Prostate gland (tissue), 2 donors: ENCODE measurements around the gene ARAP3.

ENCODE experiments used
- POLR2A ChIP-seq: fragments of 450-650 bp; IDR thresholded peaks from one replicate; pipeline ENCODE4 v1.6.1; 2016; ENCODE audit warnings: antibody characterized with exemption, mild to moderate bottlenecking
- TF ChIP-seq, protein P1 (sequence below), 4 experiments: fragments of 200-600 bp in 2 of 4; fragments of 450-650 bp in 2 of 4; sonication (generic) in 2 of 4; IDR thresholded peaks; 1 replicate in 3 of 4; 2 replicates in 1 of 4; pipeline ENCODE4 v1.5.1; 2016 to 2019; ENCODE audit warnings: antibody characterized with exemption in 4 of 4, mild to moderate bottlenecking in 2 of 4, moderate library complexity in 2 of 4

DNA sequence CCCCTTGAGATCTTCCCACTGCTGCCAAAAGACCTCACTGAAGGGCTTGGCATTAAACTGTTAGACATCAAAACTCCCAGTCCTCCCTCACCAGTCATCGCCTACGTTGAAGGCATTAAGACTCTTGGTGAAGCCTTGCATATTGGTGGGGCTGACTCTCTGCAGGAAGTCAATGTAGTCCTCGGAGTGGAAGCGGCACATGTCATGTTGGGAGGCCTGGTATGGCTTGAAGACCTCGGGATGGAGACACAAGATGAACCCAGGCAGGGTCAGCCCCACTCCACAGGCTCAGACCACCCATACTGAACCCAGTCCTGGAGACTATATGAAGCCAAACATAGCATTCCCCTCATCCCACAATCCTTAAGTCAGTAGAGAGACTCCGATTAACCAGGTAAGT lies 47.3 kb downstream of the ARAP3 start:
- no peak for TF ChIP-seq POLR2A
- TF ChIP-seq, protein P1, sequence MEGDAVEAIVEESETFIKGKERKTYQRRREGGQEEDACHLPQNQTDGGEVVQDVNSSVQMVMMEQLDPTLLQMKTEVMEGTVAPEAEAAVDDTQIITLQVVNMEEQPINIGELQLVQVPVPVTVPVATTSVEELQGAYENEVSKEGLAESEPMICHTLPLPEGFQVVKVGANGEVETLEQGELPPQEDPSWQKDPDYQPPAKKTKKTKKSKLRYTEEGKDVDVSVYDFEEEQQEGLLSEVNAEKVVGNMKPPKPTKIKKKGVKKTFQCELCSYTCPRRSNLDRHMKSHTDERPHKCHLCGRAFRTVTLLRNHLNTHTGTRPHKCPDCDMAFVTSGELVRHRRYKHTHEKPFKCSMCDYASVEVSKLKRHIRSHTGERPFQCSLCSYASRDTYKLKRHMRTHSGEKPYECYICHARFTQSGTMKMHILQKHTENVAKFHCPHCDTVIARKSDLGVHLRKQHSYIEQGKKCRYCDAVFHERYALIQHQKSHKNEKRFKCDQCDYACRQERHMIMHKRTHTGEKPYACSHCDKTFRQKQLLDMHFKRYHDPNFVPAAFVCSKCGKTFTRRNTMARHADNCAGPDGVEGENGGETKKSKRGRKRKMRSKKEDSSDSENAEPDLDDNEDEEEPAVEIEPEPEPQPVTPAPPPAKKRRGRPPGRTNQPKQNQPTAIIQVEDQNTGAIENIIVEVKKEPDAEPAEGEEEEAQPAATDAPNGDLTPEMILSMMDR (IDR thresholded peaks at IDR 0.05) = no peak
